GM21390 (cell line): ENCODE results near the gene CDC6.
A peak's percentile ranks its signal among the peaks of the same experiment; 100 is the strongest.

Experiments
- ATAC-seq: cut with Tn5 transposase; IDR thresholded peaks from one replicate; pipeline ENCODE4 v1.9.1; 2021; ENCODE audit not compliant: unreplicated experiment

Gene CDC6

GRCh38 chr17:40338941-40339649, 51.4 kb downstream of the CDC6 start:
- no peak for ATAC-seq

GRCh38 chr17:40340327-40340726, 52.6 kb downstream of the CDC6 start:
- no peak for ATAC-seq

GRCh38 chr17:40340880-40341807, 53.5 kb downstream of the CDC6 start:
- ATAC-seq: peak; percentile 69

- ATAC-seq: no peak
Observed at GRCh38 chr17:40341808-40342503, 54.3 kb downstream of the CDC6 start.

- no peak for ATAC-seq
Observed at GRCh38 chr17:40342504-40343218, 55.0 kb downstream of the CDC6 start.

- ATAC-seq: no peak
Observed at GRCh38 chr17:40343219-40344119, 55.8 kb downstream of the CDC6 start.

GRCh38 chr17:40344421-40345160, 56.9 kb downstream of the CDC6 start:
- ATAC-seq: no peak

- ATAC-seq: no peak
Observed at GRCh38 chr17:40345161-40345993, 57.7 kb downstream of the CDC6 start.

- no peak for ATAC-seq
Observed at GRCh38 chr17:40345994-40346764, 58.5 kb downstream of the CDC6 start.

GRCh38 chr17:40346765-40347158, 59.1 kb downstream of the CDC6 start:
- ATAC-seq: no peak

- ATAC-seq: no peak
Observed at GRCh38 chr17:40347319-40348135, 59.8 kb downstream of the CDC6 start.

GRCh38 chr17:40348136-40348504, 60.4 kb downstream of the CDC6 start:
- ATAC-seq: no peak

- ATAC-seq: no peak
Observed at GRCh38 chr17:40348562-40349476, 61.1 kb downstream of the CDC6 start.

- no peak for ATAC-seq
Observed at GRCh38 chr17:40349477-40349894, 61.8 kb downstream of the CDC6 start.

- no peak for ATAC-seq
Observed at GRCh38 chr17:40349895-40350688, 62.4 kb downstream of the CDC6 start.
